HCT116 (cell line): ENCODE measurements around the gene EN2. TPM values are rescaled to one million over a fixed set of nuclear protein-coding genes. Genes with fewer than 3 reads are reported as not detected.

ENCODE experiments used
- ATAC-seq: fragments of 200-7000 bp; cut with Tn5 transposase; 2 replicates; pipeline ENCODE4 v1.9.1; 2020; ENCODE audit warnings: mild to moderate bottlenecking, moderate library complexity
- BruUV-seq: library from RNA; stranded (reverse); fragments of 400-500 nt; replicated peaks from 2 replicates; lab custom pipeline; 2021; lab: Mats Ljungman, UMichigan
- CTCF ChIA-PET: fragments of 300-600 bp; sonication (Branson Sonifier 250); formaldehyde crosslinking; loops from one replicate; lab custom pipeline; 2021; ENCODE audit warnings: antibody characterized with exemption; lab: Charles Lee
- POLR2A ChIA-PET: fragments of 300-600, 350-600 bp; sonication (Branson Sonifier 250); formaldehyde crosslinking; loops from one replicate; lab custom pipeline; 2021; ENCODE audit warnings: antibody characterized with exemption; lab: Charles Lee
- RAD21 ChIA-PET, 2 experiments: fragments of 300-600 bp; sonication (Branson Sonifier 250); formaldehyde crosslinking; loops; one replicate each; lab custom pipeline; 2023; ENCODE audit warnings: low total read pairs in 2 of 2; ENCODE audit not compliant: uncharacterized antibody in 2 of 2, unreplicated experiment in 2 of 2, low non-redundant PET in 1 of 2; lab: Charles Lee
- DNase-seq: peaks from one replicate; pipeline ENCODE4 v3.0.0-alpha.2; 2010; ENCODE audit warnings: low read depth, low spot score
- H2AFZ ChIP-seq: fragments of 200-600 bp; shearing (Covaris generic), sonication (generic); 2 replicates; pipeline ENCODE4 v1.6.1; 2017; ENCODE audit warnings: low read depth, mixed run types, mixed read lengths, antibody characterized with exemption, low read length; ENCODE audit not compliant: poor library complexity, severe bottlenecking
- H3K27ac ChIP-seq: 2 replicates; pipeline ENCODE4 v1.5.1; 2012; ENCODE audit warnings: low read depth, low read length
- H3K27me3 ChIP-seq: fragments of 200-600 bp; sonication (generic); 2 replicates; pipeline ENCODE4 v1.6.1; 2016; ENCODE audit warnings: mixed run types, low read length, mixed read lengths; ENCODE audit not compliant: insufficient read depth
- H3K36me3 ChIP-seq, 2 experiments: fragments of 200-500 bp in 1 of 2; fragments of 200-600 bp in 1 of 2; sonication (Bioruptor generic) in 1 of 2; sonication (generic) in 1 of 2; 2 replicates each; pipeline versions ENCODE4 v1.5.1 to v1.6.1; 2014 to 2016; ENCODE audit warnings: low read length in 2 of 2, inconsistent platforms in 1 of 2, mixed read lengths in 1 of 2, mixed run types in 1 of 2; ENCODE audit not compliant: insufficient read depth in 2 of 2, control insufficient read depth in 1 of 2
- H3K4me1 ChIP-seq, 2 experiments: fragments of 200-600 bp in 1 of 2; sonication (generic) in 1 of 2; 2 replicates each; pipeline versions ENCODE4 v1.5.1 to v1.6.1; 2012 to 2017; ENCODE audit warnings: low read length in 2 of 2, inconsistent platforms in 1 of 2, mild to moderate bottlenecking in 1 of 2, mixed read lengths in 1 of 2, mixed run types in 1 of 2, moderate library complexity in 1 of 2; ENCODE audit not compliant: insufficient read depth in 2 of 2, control insufficient read depth in 1 of 2
- H3K4me2 ChIP-seq: fragments of 200-600 bp; sonication (generic); 2 replicates; pipeline ENCODE4 v1.6.1; 2017; ENCODE audit warnings: mixed run types, low read length, mixed read lengths
- H3K4me3 ChIP-seq, 2 experiments: fragments of 200-600 bp in 1 of 2; sonication (generic) in 1 of 2; replicated peaks in 1 of 2; 2 replicates each; pipeline ENCODE4 v1.5.1; 2011 to 2016; ENCODE audit warnings: low read length in 2 of 2, control low read depth in 1 of 2, low read depth in 1 of 2, mild to moderate bottlenecking in 1 of 2, mixed read lengths in 1 of 2, mixed run types in 1 of 2
- H3K79me2 ChIP-seq: fragments of 200-600 bp; sonication (generic); 2 replicates; pipeline ENCODE4 v1.6.1; 2017; ENCODE audit warnings: mild to moderate bottlenecking, mixed run types, low read length, moderate library complexity, mixed read lengths; ENCODE audit not compliant: insufficient read depth
- H3K9ac ChIP-seq: fragments of 200-600 bp; sonication (generic); 2 replicates; pipeline ENCODE4 v1.6.1; 2016; ENCODE audit warnings: low read length, mixed read lengths
- H3K9me2 ChIP-seq: fragments of 200-600 bp; sonication (generic), shearing (Covaris generic); 2 replicates; pipeline ENCODE4 v1.6.1; 2017; ENCODE audit warnings: mixed run types, mild to moderate bottlenecking, moderate library complexity; ENCODE audit not compliant: insufficient read depth
- H3K9me3 ChIP-seq, 2 experiments: fragments of 200-500 bp in 1 of 2; fragments of 200-600 bp in 1 of 2; sonication (Bioruptor generic) in 1 of 2; sonication (generic) in 1 of 2; 2 replicates each; pipeline ENCODE4 v1.6.1; 2014 to 2017; ENCODE audit warnings: low read length in 2 of 2, mixed read lengths in 2 of 2, inconsistent platforms in 1 of 2, low read depth in 1 of 2, mild to moderate bottlenecking in 1 of 2, mixed run types in 1 of 2, moderate library complexity in 1 of 2; ENCODE audit not compliant: control insufficient read depth in 1 of 2, insufficient read depth in 1 of 2
- H4K20me1 ChIP-seq: fragments of 200-600 bp; sonication (generic), shearing (Covaris generic); 2 replicates; pipeline ENCODE4 v1.6.1; 2017; ENCODE audit warnings: mixed run types, mild to moderate bottlenecking, moderate library complexity; ENCODE audit not compliant: insufficient read depth
- CBX3 ChIP-seq: IDR thresholded peaks from 2 replicates; pipeline ENCODE4 v1.6.1; 2012; ENCODE audit warnings: low read depth
- CEBPB ChIP-seq: IDR thresholded peaks from 2 replicates; pipeline ENCODE4 v1.6.1; 2012; ENCODE audit warnings: low read depth
- EZH2 ChIP-seq: fragments of 200-600 bp; sonication (generic); IDR thresholded peaks from 2 replicates; pipeline ENCODE4 v1.6.1; 2017; ENCODE audit warnings: antibody characterized with exemption, mixed run types
- JUND ChIP-seq: IDR thresholded peaks from 2 replicates; pipeline ENCODE4 v1.6.1; 2012
- POLR2A ChIP-seq: IDR thresholded peaks from 2 replicates; pipeline ENCODE4 v1.7.0; 2011; ENCODE audit warnings: borderline replicate concordance; ENCODE audit not compliant: insufficient read depth, insufficient read length; ENCODE audit errors: extremely low read depth
- RAD21 ChIP-seq: IDR thresholded peaks from 2 replicates; pipeline ENCODE4 v1.6.1; 2012; ENCODE audit warnings: low read depth, mild to moderate bottlenecking
- intact Hi-C: fragments of 100-400 bp; cut with micrococcal nuclease; formaldehyde crosslinking; loops from 2 replicates; pipeline ENCODE4 v1.10.0; 2022
- total RNA-seq: library from RNA; stranded (reverse); gene quantifications from one replicate; pipeline ENCODE4 v1.2.1, GENCODE V29; 2021; ENCODE audit not compliant: unreplicated experiment
- TF ChIP-seq, protein P1 (sequence below): IDR thresholded peaks from 2 replicates; pipeline ENCODE4 v1.6.1; 2012
- TF ChIP-seq, protein P2 (sequence below), 3 experiments: fragments of 200-600 bp in 1 of 3; sonication (generic) in 1 of 3; IDR thresholded peaks in 2 of 3; conservative IDR thresholded peaks in 1 of 3; 2 replicates each; pipeline ENCODE4 v1.5.1; 2012 to 2017; ENCODE audit warnings: low read depth in 2 of 3, low read length in 2 of 3, antibody characterized with exemption in 1 of 3, borderline replicate concordance in 1 of 3, control low read depth in 1 of 3, mild to moderate bottlenecking in 1 of 3, mixed read lengths in 1 of 3, mixed run types in 1 of 3, moderate library complexity in 1 of 3; ENCODE audit not compliant: insufficient read depth in 1 of 3

Gene EN2
- total RNA-seq, 1 experiment from 2014 or later, result 0.32 TPM

- TF ChIP-seq POLR2A, result no peak
- no peak for TF ChIP-seq EZH2
- no peak for TF ChIP-seq CBX3
- TF ChIP-seq JUND, result no peak
- no peak for TF ChIP-seq CEBPB
- TF ChIP-seq, protein P1, sequence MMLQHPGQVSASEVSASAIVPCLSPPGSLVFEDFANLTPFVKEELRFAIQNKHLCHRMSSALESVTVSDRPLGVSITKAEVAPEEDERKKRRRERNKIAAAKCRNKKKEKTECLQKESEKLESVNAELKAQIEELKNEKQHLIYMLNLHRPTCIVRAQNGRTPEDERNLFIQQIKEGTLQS, result no peak
- TF ChIP-seq, all 23 proteins: peak for 0
Measured at GRCh38 chr7:155435110-155435509, 22.8 kb upstream of the EN2 start (continued).

DNA sequence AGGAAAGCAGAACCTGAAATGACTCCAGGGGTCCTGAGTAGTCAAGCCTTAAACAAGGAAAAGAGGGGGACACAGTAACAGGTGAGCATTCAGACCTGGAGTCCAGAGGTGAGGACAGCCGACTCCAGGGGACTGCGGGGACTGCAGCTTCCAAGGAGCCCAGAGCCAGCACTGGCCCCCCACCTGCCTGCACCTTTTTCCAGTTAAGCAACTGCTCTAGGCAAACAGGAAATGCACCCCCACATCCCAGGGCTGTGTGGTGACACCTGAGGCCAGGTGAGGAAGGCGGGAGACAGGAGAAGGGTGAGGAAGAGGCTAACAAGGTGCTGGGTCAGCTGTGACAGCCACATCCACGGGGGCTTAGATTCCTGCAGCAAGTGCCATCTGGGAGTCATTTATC lies 20.1 kb upstream of the EN2 start:
- no peak overlapping the region for H3K4me2 ChIP-seq
- TF ChIP-seq CEBPB (no peak), RAD21 (no peak)
- TF ChIP-seq, protein P2, sequence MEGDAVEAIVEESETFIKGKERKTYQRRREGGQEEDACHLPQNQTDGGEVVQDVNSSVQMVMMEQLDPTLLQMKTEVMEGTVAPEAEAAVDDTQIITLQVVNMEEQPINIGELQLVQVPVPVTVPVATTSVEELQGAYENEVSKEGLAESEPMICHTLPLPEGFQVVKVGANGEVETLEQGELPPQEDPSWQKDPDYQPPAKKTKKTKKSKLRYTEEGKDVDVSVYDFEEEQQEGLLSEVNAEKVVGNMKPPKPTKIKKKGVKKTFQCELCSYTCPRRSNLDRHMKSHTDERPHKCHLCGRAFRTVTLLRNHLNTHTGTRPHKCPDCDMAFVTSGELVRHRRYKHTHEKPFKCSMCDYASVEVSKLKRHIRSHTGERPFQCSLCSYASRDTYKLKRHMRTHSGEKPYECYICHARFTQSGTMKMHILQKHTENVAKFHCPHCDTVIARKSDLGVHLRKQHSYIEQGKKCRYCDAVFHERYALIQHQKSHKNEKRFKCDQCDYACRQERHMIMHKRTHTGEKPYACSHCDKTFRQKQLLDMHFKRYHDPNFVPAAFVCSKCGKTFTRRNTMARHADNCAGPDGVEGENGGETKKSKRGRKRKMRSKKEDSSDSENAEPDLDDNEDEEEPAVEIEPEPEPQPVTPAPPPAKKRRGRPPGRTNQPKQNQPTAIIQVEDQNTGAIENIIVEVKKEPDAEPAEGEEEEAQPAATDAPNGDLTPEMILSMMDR (IDR thresholded peaks at IDR 0.05 in 2 of 3, conservative IDR thresholded peaks at IDR 0.05 in 1 of 3; ENCODE audit: borderline replicate concordance in 1 of 3, insufficient read depth in 1 of 3, low read depth in 2 of 3, low read length in 2 of 3), result no peak
- TF ChIP-seq, all 23 proteins: peak for 0
- no peaks in the 10 kb centered on the region for H3K4me1 ChIP-seq
- no peaks in the 10 kb centered on the region for H3K9me3 ChIP-seq
- H3K9ac ChIP-seq, result no peak overlapping the region
- no TSS peak for BruUV-seq
- ChIA-PET POLR2A (no interaction called here), RAD21 (no interaction called here), CTCF (no interaction called here)
- H3K4me3 ChIP-seq, result no peak overlapping the region
- ATAC-seq, result no peak
- intact Hi-C loops, result no loop called here
- H3K27me3 ChIP-seq, result peaks cover 30% of the 10 kb centered on the region; the same call in 1 of the 2 replicates
- no peak overlapping the region for H2AFZ ChIP-seq
- H3K36me3 ChIP-seq, result no peaks in the 10 kb centered on the region
- H3K9me2 ChIP-seq, result no peaks in the 10 kb centered on the region
- DNase-seq, result no peak
- no peak overlapping the region for H3K27ac ChIP-seq
- H3K79me2 ChIP-seq, result no peaks in the 10 kb centered on the region
- no peaks in the 10 kb centered on the region for H4K20me1 ChIP-seq
